ENCODE results near the gene TRIM7. TPM values are rescaled to one million over a fixed set of nuclear protein-coding genes. Genes with fewer than 3 reads are reported as not detected.

TRIM7 gene
- polyA plus RNA-seq (ENCODE audit: insufficient read length in 10 of 10), result 10 to 100 TPM in 7 of 10 donors, 1 to 10 TPM in 3; 5.8 to 21.7 (median 12.3) TPM
- long read RNA-seq, donor 1, partial matches to known transcripts, result 0 of 1 reads
- long read RNA-seq, donor 1, other reads (novel, unspliced or antisense), result 0 of 1 reads
- long read RNA-seq, donor 2, result 0 reads
- long read RNA-seq, donor 3, result 0 reads
- long read RNA-seq, donor 4, transcript TRIM7-202 (2 exons, 1,228 nt), result major isoform, 6 of 6 reads
- long read RNA-seq, donor 4, partial matches to known transcripts, result 0 of 6 reads
- long read RNA-seq, donor 4, other reads (novel, unspliced or antisense), result 0 of 6 reads
- long read RNA-seq, donor 5, partial matches to known transcripts, result 0 of 2 reads
- long read RNA-seq, donor 5, other reads (novel, unspliced or antisense), result 0 of 2 reads
- long read RNA-seq, donor 6, transcript TRIM7-202 (2 exons, 1,228 nt), result major isoform, 7 of 9 reads
- long read RNA-seq, donor 6, partial matches to known transcripts, result 0 of 9 reads
- long read RNA-seq, donor 6, other reads (novel, unspliced or antisense), result 0 of 9 reads
- long read RNA-seq, donor 7, partial matches to known transcripts, result 0 of 1 reads
- long read RNA-seq, donor 7, other reads (novel, unspliced or antisense), result 0 of 1 reads
- long read RNA-seq, donor 8, result 0 reads
- long read RNA-seq, donor 9, result 0 reads

GRCh38 chr5:181204826-181205760, at the start of gene TRIM7:
Gene TRIM7, minus strand, starts transcription at chr5:181205196. Its CDS starts 86 bp downstream, at chr5:181205110.
- peak in 2 of 3 donors; percentile 53 to 68 for DNase-seq

- no peak for DNase-seq
These were observed 43.3 kb upstream of the TRIM7 start for GRCh38 chr5:181248277-181248676.

GRCh38 chr5:181246276-181247049, 41.5 kb upstream of the TRIM7 start:
- DNase-seq, result peak; percentile 86 to 96 (median 93)

GRCh38 chr5:181245427-181246275, 40.7 kb upstream of the TRIM7 start:
- no peak for DNase-seq

GRCh38 chr5:181243564-181244343, 38.8 kb upstream of the TRIM7 start, which contains the start of gene RACK1:
Gene RACK1, minus strand, starts transcription at chr5:181243906. Its CDS starts 106 bp downstream, at chr5:181243800.
- peak; percentile 93 to 98 (median 94) for DNase-seq

GRCh38 chr5:181243018-181243563, 38.1 kb upstream of the TRIM7 start:
- peak in 1 of 3 donors; percentile 27 for DNase-seq

DNA sequence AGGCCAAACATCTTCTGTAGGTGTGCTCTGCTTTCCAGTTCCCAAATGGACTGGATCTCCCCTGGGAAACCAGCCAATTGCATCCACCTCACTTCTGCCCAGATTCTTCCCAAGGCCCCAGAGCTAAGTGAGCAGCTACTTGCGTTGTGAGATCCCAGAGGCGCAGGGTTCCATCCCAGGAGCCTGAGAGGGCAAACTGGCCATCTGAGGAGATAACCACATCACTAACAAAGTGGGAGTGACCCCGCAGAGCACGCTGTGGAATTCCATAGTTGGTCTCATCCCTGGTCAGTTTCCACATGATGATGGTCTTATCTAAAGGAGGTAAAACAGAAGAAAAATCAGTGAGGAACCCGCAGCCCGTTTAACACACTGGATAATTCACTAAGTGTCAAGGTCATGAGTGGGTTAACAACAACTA, 37.0 kb upstream of the TRIM7 start:
- DNase-seq, result no peak

GRCh38 chr5:181241393-181241975, 36.5 kb upstream of the TRIM7 start:
- DNase-seq, result no peak

GRCh38 chr5:181239062-181239663, 34.2 kb upstream of the TRIM7 start:
- DNase-seq, result no peak

GRCh38 chr5:181237729-181238385, 32.9 kb upstream of the TRIM7 start:
- DNase-seq, result no peak

- no peak for DNase-seq
These were observed 32.1 kb upstream of the TRIM7 start for GRCh38 chr5:181236954-181237641.

GRCh38 chr5:181236471-181236870, 31.5 kb upstream of the TRIM7 start:
- no peak for DNase-seq

DNA sequence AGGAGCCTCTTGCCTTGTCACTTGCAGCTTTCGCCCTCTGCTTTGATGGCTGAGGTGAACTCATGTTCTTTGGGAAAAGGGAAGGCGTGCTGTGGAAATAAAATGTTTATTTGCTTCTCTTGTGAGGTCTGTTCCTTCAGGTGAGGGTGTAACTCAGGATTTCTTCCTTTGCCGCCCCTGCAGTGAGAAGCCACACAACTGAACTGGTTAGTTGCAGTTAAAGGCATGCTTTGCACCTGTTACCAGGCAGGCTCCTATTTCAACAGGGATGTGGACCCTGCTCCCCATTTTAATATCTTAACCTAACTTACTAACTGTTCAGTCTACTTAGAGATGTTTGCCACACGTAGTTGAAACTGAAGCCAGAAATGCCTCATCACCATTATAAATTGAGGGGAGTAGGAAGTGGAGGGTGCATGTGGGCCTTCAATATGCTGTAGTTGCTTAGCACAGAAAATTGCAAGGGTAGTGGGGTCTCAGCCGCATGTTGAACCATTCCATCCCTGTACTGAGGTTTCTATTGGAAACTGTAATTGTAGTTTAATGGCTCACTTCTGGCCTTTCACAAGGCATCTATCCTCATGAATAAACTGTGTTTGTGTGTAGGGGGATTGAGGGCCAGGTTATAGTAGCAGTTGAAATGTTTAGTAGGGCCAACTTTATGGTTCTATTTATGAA, 30.8 kb upstream of the TRIM7 start:
- no peak for DNase-seq

DNA sequence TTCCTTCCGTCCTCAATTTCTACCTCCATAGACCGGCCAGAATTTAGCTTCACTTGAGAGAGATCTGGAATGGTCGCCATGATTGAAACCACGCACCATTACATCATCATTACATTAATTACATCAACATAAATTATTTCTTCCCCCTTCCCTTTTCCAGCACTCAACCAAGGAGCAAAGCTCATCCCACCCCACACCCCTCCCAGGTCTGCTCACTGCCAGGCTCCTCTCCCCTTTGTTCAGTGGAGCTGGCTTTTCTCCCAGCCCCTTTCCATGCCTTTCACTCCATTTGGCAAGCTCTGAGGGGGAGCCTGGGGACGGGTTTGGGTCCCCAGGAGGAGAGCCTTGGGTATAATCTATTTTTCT, 30.3 kb upstream of the TRIM7 start:
- DNase-seq, result no peak

- no peak for DNase-seq
These were observed 29.7 kb upstream of the TRIM7 start for GRCh38 chr5:181234455-181235306.

Data from muscle of back (tissue), 13 donors.